Endothelial cell of umbilical vein (primary cell): Measurements from ENCODE around the gene MYLK. TPM values are rescaled to one million over a fixed set of nuclear protein-coding genes. Genes with fewer than 3 reads are reported as not detected.

Source experiments
- BruUV-seq: library from RNA; stranded (reverse); fragments of 400-500 nt; replicated peaks from 2 replicates; lab custom pipeline; 2021; lab: Mats Ljungman, UMichigan
- CTCF ChIA-PET: fragments of 300-600, 350-600 bp; sonication (Branson Sonifier 250); formaldehyde crosslinking; loops from one replicate; lab custom pipeline; 2021; ENCODE audit warnings: antibody characterized with exemption, inconsistent platforms; lab: Charles Lee
- POLR2A ChIA-PET: fragments of 300-600, 350-600 bp; sonication (Branson Sonifier 250); formaldehyde crosslinking; loops from one replicate; lab custom pipeline; 2021; ENCODE audit warnings: antibody characterized with exemption, inconsistent platforms; lab: Charles Lee
- DNase-seq: peaks from one replicate; pipeline ENCODE4 v3.0.0-alpha.2; 2011; ENCODE audit warnings: low read depth, low spot score
- FAIRE-seq: peaks from 2 replicates; lab custom pipeline; 2011; peaks lifted over from hg19 to GRCh38; lab: Jason Lieb, UNC
- H2AFZ ChIP-seq: 2 replicates; pipeline ENCODE4 v1.6.0; 2012; ENCODE audit warnings: low read depth, low read length, control low read depth, inconsistent platforms
- H3K27ac ChIP-seq: 2 replicates; pipeline ENCODE4 v1.5.1; 2011; ENCODE audit warnings: low read depth, mild to moderate bottlenecking, control low read depth, low read length, moderate library complexity; ENCODE audit not compliant: insufficient read depth
- H3K27me3 ChIP-seq, 2 experiments: 2 replicates each; pipeline versions ENCODE4 v1.6.0 to v1.6.1; 2011; ENCODE audit warnings: low read length in 2 of 2, mixed read lengths in 1 of 2; ENCODE audit not compliant: control insufficient read depth in 2 of 2, insufficient read depth in 2 of 2
- H3K36me3 ChIP-seq, 2 experiments: 2 replicates in 1 of 2; 3 replicates in 1 of 2; pipeline ENCODE4 v1.5.1; 2011; ENCODE audit warnings: low read length in 2 of 2, mild to moderate bottlenecking in 1 of 2, moderate library complexity in 1 of 2; ENCODE audit not compliant: control insufficient read depth in 2 of 2, insufficient read depth in 2 of 2; ENCODE audit errors: extremely low read depth in 1 of 2
- H3K4me1 ChIP-seq: 3 replicates; pipeline ENCODE4 v1.5.1; 2011; ENCODE audit warnings: mild to moderate bottlenecking, low read length; ENCODE audit not compliant: control insufficient read depth, insufficient read depth; ENCODE audit errors: extremely low read depth
- H3K4me2 ChIP-seq: 2 replicates; pipeline ENCODE4 v1.6.1; 2011; ENCODE audit warnings: low read length, control low read depth, mixed read lengths; ENCODE audit not compliant: insufficient read depth
- H3K4me3 ChIP-seq, 3 experiments: fragments of 200-600 bp in 1 of 3; sonication (generic), shearing (Covaris generic) in 1 of 3; replicated peaks in 1 of 3; 2 replicates each; pipeline ENCODE4 v1.5.1; 2011 to 2016; ENCODE audit warnings: control low read depth in 3 of 3, low read length in 3 of 3, mild to moderate bottlenecking in 2 of 3, inconsistent platforms in 1 of 3, low read depth in 1 of 3, moderate library complexity in 1 of 3; ENCODE audit not compliant: insufficient read depth in 1 of 3
- H3K79me2 ChIP-seq: 2 replicates; pipeline ENCODE4 v1.6.0; 2012; ENCODE audit warnings: low read length, inconsistent platforms; ENCODE audit not compliant: control insufficient read depth, insufficient read depth
- H3K9ac ChIP-seq: replicated peaks from 2 replicates; pipeline ENCODE3; 2011; ENCODE audit warnings: low read length, control low read depth; ENCODE audit not compliant: insufficient read depth; ENCODE audit errors: extremely low read depth
- H3K9me1 ChIP-seq: replicated peaks from 3 replicates; pipeline ENCODE4 v1.6.0; 2011; ENCODE audit warnings: mild to moderate bottlenecking, low read length; ENCODE audit not compliant: control insufficient read depth, insufficient read depth; ENCODE audit errors: extremely low read depth
- H3K9me3 ChIP-seq: replicated peaks from 2 replicates; pipeline ENCODE4 v1.5.1; 2012; ENCODE audit warnings: low read length, inconsistent platforms; ENCODE audit not compliant: control insufficient read depth, insufficient read depth
- H4K20me1 ChIP-seq: replicated peaks from 2 replicates; pipeline ENCODE3; 2011; ENCODE audit warnings: mild to moderate bottlenecking, low read length; ENCODE audit not compliant: control insufficient read depth, insufficient read depth; ENCODE audit errors: extremely low read depth
- CTCF ChIP-seq, 2 donors: IDR thresholded peaks; 1 replicate in 1 of 2; 2 replicates in 1 of 2; pipeline ENCODE4 v1.5.1; 2011; ENCODE audit warnings: low read length in 2 of 2, mild to moderate bottlenecking in 2 of 2, moderate library complexity in 2 of 2, control low read depth in 1 of 2, inconsistent platforms in 1 of 2, low read depth in 1 of 2; ENCODE audit not compliant: insufficient read depth in 1 of 2; ENCODE audit errors: extremely low read depth in 1 of 2
- EZH2 ChIP-seq: IDR thresholded peaks from 2 replicates; pipeline ENCODE4 v1.6.1; 2012; ENCODE audit warnings: borderline replicate concordance, low read depth, mild to moderate bottlenecking, moderate library complexity, low read length, inconsistent platforms; ENCODE audit not compliant: severe bottlenecking
- FOS ChIP-seq: IDR thresholded peaks from 2 replicates; pipeline ENCODE4 v1.6.1; 2011; ENCODE audit warnings: mild to moderate bottlenecking, low read length, moderate library complexity, borderline replicate concordance; ENCODE audit not compliant: insufficient read depth
- GATA2 ChIP-seq: IDR thresholded peaks from 2 replicates; pipeline ENCODE4 v1.7.0; 2011; ENCODE audit warnings: low read depth, mild to moderate bottlenecking, moderate library complexity, mixed read lengths, low read length; ENCODE audit not compliant: insufficient read length, insufficient read depth
- JUN ChIP-seq: IDR thresholded peaks from 2 replicates; pipeline ENCODE4 v1.6.1; 2011; ENCODE audit warnings: borderline replicate concordance, low read depth; ENCODE audit not compliant: insufficient read length, insufficient read depth
- MAX ChIP-seq: IDR thresholded peaks from 2 replicates; pipeline ENCODE4 v1.6.1; 2011; ENCODE audit not compliant: insufficient read depth, insufficient read length
- MYC ChIP-seq: IDR thresholded peaks from one replicate; pipeline ENCODE4 v1.6.1; 2011; ENCODE audit warnings: mild to moderate bottlenecking, low read depth, low read length
- POLR2A ChIP-seq: IDR thresholded peaks from 2 replicates; pipeline ENCODE4 v1.6.1; 2012; ENCODE audit warnings: low read depth, mild to moderate bottlenecking, control low read depth, low read length
- POLR2AphosphoS5 ChIP-seq: IDR thresholded peaks from 2 replicates; pipeline ENCODE4 v1.6.1; 2012; ENCODE audit warnings: low read depth, mild to moderate bottlenecking, control low read depth, low read length, moderate library complexity; ENCODE audit not compliant: insufficient read depth
- dilution Hi-C: fragments of 300-500 bp; cut with MboI; formaldehyde crosslinking; loops from one replicate; pipeline ENCODE4 v1.15.0; 2019; ENCODE audit warnings: low sequenced_read_pairs; ENCODE audit not compliant: extremely low pct_ligation_motif_present
- intact Hi-C: fragments of 100-400 bp; cut with micrococcal nuclease; formaldehyde crosslinking; loops from one replicate; pipeline ENCODE4 v1.10.0; 2022
- polyA plus RNA-seq, 4 experiments: library from polyadenylated mRNA; depleted of rRNA in 3 of 4; stranded (reverse) in 3 of 4; unstranded in 1 of 4; fragments of >200 nt; gene quantifications; 2 replicates each; pipeline versions ENCODE4 v1.2.1 to v1.2.3, GENCODE V29; 2011 to 2012; ENCODE audit warnings: missing spikeins in 1 of 4
- total RNA-seq: library from RNA; stranded (reverse); gene quantifications from 2 replicates; pipeline ENCODE4 v1.2.3, GENCODE V29; 2021

MYLK gene
- total and polyA plus RNA-seq, 2 donors (not counting 3 experiments of a cell fraction or from before 2014, with no cell fraction given), result 10.0 to 22.2 TPM

GRCh38 chr3:123802007-123802625 is 82.0 kb downstream of the MYLK start:
- no peaks in the 10 kb centered on the region for H3K9me1 ChIP-seq
- FAIRE-seq, result no peak
- no TSS peak for BruUV-seq
- TF ChIP-seq POLR2AphosphoS5 (no peak), EZH2 (no peak), MYC (no peak), POLR2A (no peak), JUN (no peak), MAX (no peak), GATA2 (no peak), FOS (no peak), CTCF (IDR thresholded peaks at IDR 0.05; ENCODE audit: extremely low read depth in 1 of 2, insufficient read depth in 1 of 2, low read depth in 1 of 2, low read length in 2 of 2) (no peak)
- no peaks in the 10 kb centered on the region for H3K79me2 ChIP-seq
- no peak overlapping the region for H3K4me2 ChIP-seq
- H4K20me1 ChIP-seq, result no peaks in the 10 kb centered on the region
- H3K27ac ChIP-seq, result no peak overlapping the region
- no peaks in the 10 kb centered on the region for H3K4me1 ChIP-seq
- H2AFZ ChIP-seq, result no peak overlapping the region
- no peak overlapping the region for H3K4me3 ChIP-seq
- intact Hi-C loops (no loop called here), dilution Hi-C loops (no loop called here)
- no peaks in the 10 kb centered on the region for H3K9me3 ChIP-seq
- H3K27me3 ChIP-seq, result peaks cover 0 to 9% of the 10 kb centered on the region in 2 experiments
- DNase-seq, result no peak
- ChIA-PET POLR2A (no interaction called here), CTCF (interaction anchor here (1.0 kb wide), 1 partner anchor 12 kb away, joined by 3 read pairs; no protein-coding TSS in a partner anchor)
- no peak overlapping the region for H3K9ac ChIP-seq
- H3K36me3 ChIP-seq, result no peaks in the 10 kb centered on the region
